Right lobe of liver (tissue), 6 donors: Measurements from ENCODE around the gene SLC39A7. TPM values are rescaled to one million over a fixed set of nuclear protein-coding genes. Genes with fewer than 3 reads are reported as not detected.

Source experiments
- ATAC-seq, 4 donors: fragments of 200-7000 bp; cut with Tn5 transposase; one replicate each; pipeline ENCODE4 v1.9.1; 2020; ENCODE audit warnings: mild to moderate bottlenecking in 4 of 4, moderate library complexity in 4 of 4
- DNase-seq, 3 donors: peaks; one replicate each; pipeline ENCODE4 v3.0.0-alpha.2; 2020
- H3K27ac ChIP-seq, 3 donors: fragments of 200-600 bp; one replicate each; pipeline ENCODE4 v1.8.0; 2022
- H3K27me3 ChIP-seq, 2 donors: fragments of 200-600 bp; one replicate each; pipeline ENCODE4 v1.8.0; 2022
- H3K36me3 ChIP-seq, 4 donors: fragments of 200-600 bp; sonication (generic) in 1 of 4; one replicate each; pipeline versions ENCODE4 v1.5.1 to v1.8.0; 2017 to 2022; ENCODE audit warnings: control low read depth in 1 of 4
- H3K4me1 ChIP-seq, 4 donors: fragments of 200-600 bp; sonication (generic) in 1 of 4; one replicate each; pipeline versions ENCODE4 v1.5.1 to v1.8.0; 2017 to 2022; ENCODE audit warnings: control low read depth in 1 of 4
- H3K4me3 ChIP-seq, 3 donors: fragments of 200-600 bp; one replicate each; pipeline ENCODE4 v1.8.0; 2022
- H3K9me3 ChIP-seq, 4 donors: fragments of 200-600 bp; sonication (generic) in 1 of 4; one replicate each; pipeline versions ENCODE4 v1.5.1 to v1.8.0; 2017 to 2022; ENCODE audit warnings: control low read depth in 1 of 4
- POLR2A ChIP-seq: fragments of 450-650 bp; IDR thresholded peaks from one replicate; pipeline ENCODE4 v1.6.1; 2017; ENCODE audit warnings: antibody characterized with exemption, mild to moderate bottlenecking
- WGBS: methylation state at CpG from one replicate; pipeline ENCODE4 v1.1.6; 2018; ENCODE audit warnings: low coverage, low lambda C conversion rate; ENCODE audit not compliant: insufficient coverage; ENCODE audit errors: missing lambda C conversion rate; 5-methylcytosine and 5-hydroxymethylcytosine counted together
- intact Hi-C, 2 donors: fragments of 100-400 bp; cut with DNase I; formaldehyde crosslinking; loops; one replicate each; pipeline versions ENCODE4 v1.11.2 to v1.14.1; 2022
- total RNA-seq, 6 experiments: library from RNA; depleted of rRNA in 2 of 6; stranded (reverse); fragments of >200 nt in 2 of 6; fragmentation: NEBNext Ultra II Directional in 3 of 6; extraction: Animal tissue kit (Norgen Biotek cat#: 25700) in 3 of 6; gene quantifications; one replicate each; pipeline versions ENCODE4 v1.1.0 to v1.2.4, GENCODE V29; 2016 to 2023
- TF ChIP-seq, protein P1 (sequence below), 4 donors: fragments of 200-600 bp in 3 of 4; fragments of 450-650 bp in 1 of 4; IDR thresholded peaks; one replicate each; pipeline versions ENCODE4 v1.5.1 to v1.8.0; 2016 to 2022; ENCODE audit warnings: antibody characterized with exemption in 4 of 4, mild to moderate bottlenecking in 2 of 4
- donor health status: DM: no; HTN: yes; CAD: no.
- donor health status: DM: no; HTN: no; CAD: no.
- donor health status: DM: no; HTN: no; CAD: no.
- donor health status: DM: no; HTN: yes; CAD: no.
- donor health status: DM: no; HTN: yes; CAD: no.

The SLC39A7 gene
- total RNA-seq, 6 experiments from 2014 or later = 33.5 to 61.4 (median 50.1) TPM

DNA sequence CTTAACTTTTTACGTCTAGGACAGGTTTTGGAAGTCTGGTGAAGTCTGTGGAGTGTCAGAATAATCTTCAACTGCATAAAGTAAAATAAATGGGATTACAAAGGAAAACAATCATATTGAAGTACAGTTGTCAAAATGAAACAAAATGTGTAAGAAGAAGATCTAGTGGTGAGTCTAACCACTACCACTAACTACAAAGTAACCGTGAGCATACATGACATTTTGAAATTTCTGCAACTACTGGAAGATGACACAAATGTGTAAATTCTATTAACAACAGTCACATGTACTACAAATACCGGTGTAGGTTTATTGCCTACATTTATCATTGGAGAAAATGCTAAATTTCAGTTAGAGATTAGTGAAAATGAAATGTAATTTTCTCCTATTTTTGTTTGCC lies 41.3 kb downstream of the SLC39A7 start:
- 41% methylated on average over 3 of the region's 3 CpGs for WGBS
- Histone ChIP-seq H3K4me3 (no peak overlapping the region), H3K9me3 (no peaks in the 10 kb centered on the region), H3K4me1 (no peaks in the 10 kb centered on the region), H3K36me3 (no peaks in the 10 kb centered on the region), H3K27me3 (no peaks in the 10 kb centered on the region), H3K27ac (no peak overlapping the region)
- TF ChIP-seq POLR2A = no peak
- TF ChIP-seq, protein P1, sequence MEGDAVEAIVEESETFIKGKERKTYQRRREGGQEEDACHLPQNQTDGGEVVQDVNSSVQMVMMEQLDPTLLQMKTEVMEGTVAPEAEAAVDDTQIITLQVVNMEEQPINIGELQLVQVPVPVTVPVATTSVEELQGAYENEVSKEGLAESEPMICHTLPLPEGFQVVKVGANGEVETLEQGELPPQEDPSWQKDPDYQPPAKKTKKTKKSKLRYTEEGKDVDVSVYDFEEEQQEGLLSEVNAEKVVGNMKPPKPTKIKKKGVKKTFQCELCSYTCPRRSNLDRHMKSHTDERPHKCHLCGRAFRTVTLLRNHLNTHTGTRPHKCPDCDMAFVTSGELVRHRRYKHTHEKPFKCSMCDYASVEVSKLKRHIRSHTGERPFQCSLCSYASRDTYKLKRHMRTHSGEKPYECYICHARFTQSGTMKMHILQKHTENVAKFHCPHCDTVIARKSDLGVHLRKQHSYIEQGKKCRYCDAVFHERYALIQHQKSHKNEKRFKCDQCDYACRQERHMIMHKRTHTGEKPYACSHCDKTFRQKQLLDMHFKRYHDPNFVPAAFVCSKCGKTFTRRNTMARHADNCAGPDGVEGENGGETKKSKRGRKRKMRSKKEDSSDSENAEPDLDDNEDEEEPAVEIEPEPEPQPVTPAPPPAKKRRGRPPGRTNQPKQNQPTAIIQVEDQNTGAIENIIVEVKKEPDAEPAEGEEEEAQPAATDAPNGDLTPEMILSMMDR (IDR thresholded peaks at IDR 0.05) = no peak
- ATAC-seq = no peak
- no peak for DNase-seq
- intact Hi-C loops = loop anchor here in 1 of 2 donors (10.0 kb wide), 1 partner anchor 77 kb away; no protein-coding TSS in a partner anchor

DNA sequence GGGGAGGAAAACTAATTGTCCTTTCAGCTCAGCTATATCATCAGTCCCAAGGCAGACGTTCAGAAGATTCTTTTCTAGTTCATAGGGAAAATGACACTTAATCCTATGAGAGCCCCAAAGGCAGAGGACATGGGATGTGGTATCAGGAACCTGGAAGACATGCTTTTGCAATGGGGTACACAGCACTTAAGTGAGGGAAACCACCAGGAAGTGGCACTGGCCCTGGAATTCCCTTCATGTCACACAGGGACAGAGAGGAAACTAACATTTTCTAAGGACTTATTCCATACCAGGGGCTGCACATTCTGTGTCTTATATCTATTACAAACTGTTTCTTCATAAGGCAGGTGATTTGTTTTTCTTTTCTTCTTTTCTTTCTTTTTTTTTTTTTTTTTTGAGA lies 42.8 kb downstream of the SLC39A7 start:
- intact Hi-C loops = loop anchor here in 1 of 2 donors (10.0 kb wide), 1 partner anchor 79 kb away; no protein-coding TSS in a partner anchor
- ATAC-seq = no peak
- no peak for TF ChIP-seq POLR2A
- TF ChIP-seq, protein P1 (IDR thresholded peaks at IDR 0.05) = no peak

DNA sequence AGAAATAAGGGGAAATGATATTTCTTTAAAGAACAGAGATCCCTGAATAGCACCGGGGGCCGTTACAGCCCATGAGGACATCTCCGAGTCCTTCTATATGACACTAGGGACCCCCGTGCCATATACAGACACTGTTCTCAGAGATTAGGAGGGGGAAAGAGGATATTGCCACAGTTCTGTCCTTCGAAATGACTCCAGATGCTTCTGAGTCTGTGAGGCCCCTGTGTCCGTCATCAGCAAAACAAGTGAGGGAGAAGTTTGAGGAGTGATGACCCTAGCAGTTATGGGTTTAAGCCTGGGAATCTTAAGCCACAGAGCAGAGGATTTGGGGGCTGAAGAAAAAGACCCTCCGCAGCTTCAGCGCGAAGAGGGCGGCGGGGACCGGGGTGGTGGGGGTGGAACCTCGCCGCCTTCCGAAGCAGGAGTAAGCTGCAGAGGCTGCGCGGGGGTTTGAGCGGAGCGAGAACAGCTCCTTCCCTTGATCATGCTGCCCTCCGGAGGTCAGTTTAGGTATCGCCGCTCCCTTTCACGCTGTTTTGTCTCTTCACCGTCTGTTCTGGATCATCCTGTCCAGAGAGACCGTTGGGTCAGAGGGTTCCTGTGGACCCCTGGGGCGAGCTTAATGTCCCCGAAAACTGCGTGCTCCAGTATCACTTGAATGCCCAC lies 47.4 kb downstream of the SLC39A7 start:
- H3K36me3 ChIP-seq = peaks cover 0 to 5% (median 0%) of the 10 kb centered on the region in 4 donors
- DNase-seq (peak; percentile 88 to 89 (median 89)), ATAC-seq (peak; percentile 74 to 81 (median 78))
- H3K9me3 ChIP-seq = no peaks in the 10 kb centered on the region
- H3K27ac ChIP-seq = peak overlapping the region; percentile 70 to 86 (median 71)
- peak overlapping the region; percentile 48 to 55 (median 52) for H3K4me3 ChIP-seq
- intact Hi-C loops = loop anchor here (5.0 to 10.0 kb wide), 2 partner anchors 81 to 83 kb away; no protein-coding TSS in a partner anchor
- H3K4me1 ChIP-seq = peaks cover 0 to 17% (median 7%) of the 10 kb centered on the region in 4 donors
- TF ChIP-seq POLR2A = no peak
- TF ChIP-seq, protein P1 (IDR thresholded peaks at IDR 0.05) = peak; percentile 93 to 98 (median 98)
- H3K27me3 ChIP-seq = no peaks in the 10 kb centered on the region
- 21% methylated on average over 6 of the region's 28 CpGs for WGBS

More for the DNA sequence above, 42.8 kb downstream of the SLC39A7 start:
- Histone ChIP-seq H3K27me3 (no peaks in the 10 kb centered on the region), H3K4me1 (peaks cover 0 to 5% (median under 1%) of the 10 kb centered on the region in 4 donors), H3K36me3 (no peaks in the 10 kb centered on the region), H3K27ac (no peak overlapping the region), H3K9me3 (no peaks in the 10 kb centered on the region), H3K4me3 (no peak overlapping the region)
- no peak for DNase-seq
- WGBS = 33% methylated on average over 1 of the region's 1 CpG

DNA sequence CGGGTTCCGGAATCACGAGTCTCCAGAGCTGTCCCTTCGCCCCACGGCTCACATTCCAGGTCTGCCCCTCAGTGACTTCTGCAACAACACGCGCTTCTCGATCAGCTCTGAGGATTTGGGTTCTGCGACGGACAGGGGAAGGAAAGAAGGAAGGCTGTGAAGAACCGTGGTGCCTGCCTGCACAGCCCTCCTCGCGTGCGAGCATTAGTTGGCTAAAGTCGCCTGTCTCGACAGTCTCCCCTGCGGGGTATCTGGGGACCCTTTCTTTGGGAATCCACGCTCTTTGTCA lies 47.9 kb downstream of the SLC39A7 start:
- ATAC-seq (peak; percentile 0 to 7 (median 4)), DNase-seq (peak in 1 of 3 donors; percentile 41)
- Histone ChIP-seq H3K27ac (peak overlapping the region; percentile 70 to 86 (median 71)), H3K9me3 (no peaks in the 10 kb centered on the region), H3K36me3 (peaks cover 0 to 5% (median 0%) of the 10 kb centered on the region in 4 donors), H3K4me3 (peak overlapping the region; percentile 48 to 55 (median 52)), H3K27me3 (no peaks in the 10 kb centered on the region), H3K4me1 (peaks cover 0 to 17% (median 7%) of the 10 kb centered on the region in 4 donors)
- 0% methylated on average over 9 of the region's 18 CpGs for WGBS
- intact Hi-C loops = loop anchor here (5.0 to 10.0 kb wide), 2 partner anchors 81 to 84 kb away; no protein-coding TSS in a partner anchor
- no peak for TF ChIP-seq POLR2A
- TF ChIP-seq, protein P1 (IDR thresholded peaks at IDR 0.05) = no peak
